T-helper 1 cell treated with Interleukin-12 subunit alpha and Interleukin-12 subunit beta and Interleukin-4 antibody, amounts not matched to agents 30 μg/mL and 1 μg/mL, for 36 hours (primary cell): ENCODE data around the gene DDI1.

Source experiments
- H3K27ac Mint-ChIP-seq: one replicate; pipeline ENCODE4 v1.8.0; 2021; ENCODE audit warnings: mild to moderate bottlenecking, mixed read lengths
- H3K27me3 Mint-ChIP-seq: one replicate; pipeline ENCODE4 v1.8.0; 2021; ENCODE audit warnings: low read depth, mixed read lengths
- H3K36me3 Mint-ChIP-seq: one replicate; pipeline ENCODE4 v1.8.0; 2021; ENCODE audit warnings: low read depth, mixed read lengths
- H3K4me1 Mint-ChIP-seq: one replicate; pipeline ENCODE4 v1.8.0; 2021; ENCODE audit warnings: low read depth, mixed read lengths
- H3K4me3 Mint-ChIP-seq: one replicate; pipeline ENCODE4 v1.8.0; 2021; ENCODE audit warnings: mild to moderate bottlenecking, moderate library complexity, mixed read lengths
- H3K9me3 Mint-ChIP-seq: one replicate; pipeline ENCODE4 v1.8.0; 2021; ENCODE audit warnings: mixed read lengths

The DDI1 gene

DNA sequence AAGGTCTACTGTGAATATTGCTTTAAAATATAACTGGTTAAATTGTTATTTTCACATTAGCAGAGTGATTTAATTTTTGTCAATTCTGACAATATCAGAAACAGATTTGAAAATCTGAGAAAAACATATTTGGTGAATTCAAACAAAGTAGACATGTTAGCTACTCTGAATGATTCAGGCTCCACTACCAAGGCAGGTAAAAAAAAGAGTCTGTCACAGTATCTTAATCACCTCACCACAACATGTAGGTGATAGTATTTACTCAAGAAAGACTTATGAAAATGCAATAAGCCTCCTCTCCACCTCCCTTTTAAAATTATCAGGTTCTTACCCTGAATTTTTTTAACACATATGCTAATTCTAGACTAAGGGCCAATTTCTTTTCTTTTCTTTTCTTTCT lies 42.6 kb downstream of the DDI1 start:
- Mint-ChIP-seq H3K36me3 (no peaks in the 10 kb centered on the region), H3K9me3 (no peaks in the 10 kb centered on the region), H3K27me3 (no peaks in the 10 kb centered on the region), H3K4me1 (no peaks in the 10 kb centered on the region), H3K27ac (no peak overlapping the region), H3K4me3 (no peak overlapping the region)

DNA sequence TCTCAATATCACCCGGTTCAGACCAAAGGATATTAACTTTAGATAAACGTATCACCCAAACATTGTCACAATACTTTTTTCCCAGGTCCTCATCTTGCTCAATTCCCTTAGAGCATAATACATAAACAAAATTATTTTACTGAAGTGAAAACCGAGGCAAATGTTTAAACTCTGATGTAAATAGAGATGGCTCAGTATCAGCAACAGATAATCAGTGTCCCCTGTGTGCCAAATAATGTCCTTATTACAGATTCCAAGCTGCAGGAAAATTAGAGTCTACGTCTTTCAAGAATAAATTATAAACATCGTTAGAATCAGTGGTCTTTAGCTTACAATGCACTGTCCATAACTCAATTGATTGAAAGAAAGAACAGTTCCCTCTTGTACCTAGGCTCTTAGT lies 50.2 kb downstream of the DDI1 start:
- Mint-ChIP-seq H3K9me3 (no peaks in the 10 kb centered on the region), H3K27me3 (no peaks in the 10 kb centered on the region), H3K27ac (no peak overlapping the region), H3K4me3 (no peak overlapping the region), H3K4me1 (no peaks in the 10 kb centered on the region), H3K36me3 (no peaks in the 10 kb centered on the region)
